IMR-90 (cell line): Measurements from ENCODE around the gene TFDP2. TPM values are rescaled to one million over a fixed set of nuclear protein-coding genes. Genes with fewer than 3 reads are reported as not detected.

ENCODE experiments used
- ATAC-seq: fragments of 200-7000 bp; cut with Tn5 transposase; 2 replicates; pipeline ENCODE4 v1.9.1; 2020; ENCODE audit warnings: low read depth, mild to moderate bottlenecking, moderate library complexity
- BruUV-seq: library from RNA; stranded (reverse); fragments of 400-500 nt; replicated peaks from 2 replicates; lab custom pipeline; 2021; lab: Mats Ljungman, UMichigan
- CTCF ChIA-PET: fragments of 300-600 bp; formaldehyde crosslinking; extraction: SDS; loops from one replicate; lab custom pipeline; 2021; ENCODE audit warnings: antibody characterized with exemption; lab: Yijun Ruan, JAX
- POLR2A ChIA-PET: fragments of 300-600 bp; sonication (Branson Sonifier 250); formaldehyde crosslinking; loops from one replicate; lab custom pipeline; 2022; ENCODE audit warnings: antibody characterized with exemption; ENCODE audit not compliant: unreplicated experiment; lab: Charles Lee
- DNase-seq: peaks from one replicate; pipeline ENCODE4 v3.0.0; 2013
- H2AFZ ChIP-seq: replicated peaks from 2 replicates; pipeline ENCODE3; 2013; ENCODE audit warnings: low read length, mild to moderate bottlenecking; ENCODE audit not compliant: poor library complexity
- H2AK5ac ChIP-seq: 2 replicates; pipeline ENCODE4 v1.6.1; 2013; ENCODE audit warnings: low read depth, low read length, inconsistent platforms
- H2AK9ac ChIP-seq: replicated peaks from 2 replicates; pipeline ENCODE3; 2013; ENCODE audit warnings: mild to moderate bottlenecking, low read depth, low read length, moderate library complexity; ENCODE audit not compliant: poor library complexity
- H2BK120ac ChIP-seq: 2 replicates; pipeline ENCODE4 v1.6.1; 2013; ENCODE audit warnings: low read depth, low read length, inconsistent platforms
- H2BK15ac ChIP-seq: 3 replicates; pipeline ENCODE4 v1.6.1; 2013; ENCODE audit warnings: low read depth, low read length, inconsistent platforms
- H2BK20ac ChIP-seq: 2 replicates; pipeline ENCODE4 v1.6.1; 2013; ENCODE audit warnings: low read depth, mild to moderate bottlenecking, inconsistent platforms, low read length, moderate library complexity
- H2BK5ac ChIP-seq: 2 replicates; pipeline ENCODE4 v1.6.1; 2013; ENCODE audit warnings: mild to moderate bottlenecking, low read depth, low read length, inconsistent platforms; ENCODE audit not compliant: poor library complexity, severe bottlenecking
- H3K14ac ChIP-seq: replicated peaks from 2 replicates; pipeline ENCODE4 v1.6.1; 2013; ENCODE audit warnings: low read depth, low read length, inconsistent platforms
- H3K18ac ChIP-seq: 2 replicates; pipeline ENCODE4 v1.6.1; 2013; ENCODE audit warnings: low read depth, low read length, control low read depth
- H3K23ac ChIP-seq: 2 replicates; pipeline ENCODE4 v1.6.1; 2013; ENCODE audit warnings: low read depth, low read length, inconsistent platforms
- H3K27ac ChIP-seq: 2 replicates; pipeline ENCODE4 v1.5.1; 2013; ENCODE audit warnings: mild to moderate bottlenecking, control low read depth, low read length; ENCODE audit not compliant: insufficient read depth
- H3K27me3 ChIP-seq: 2 replicates; pipeline ENCODE4 v1.6.1; 2013; ENCODE audit warnings: low read length; ENCODE audit not compliant: control insufficient read depth, insufficient read depth
- H3K36me3 ChIP-seq: 2 replicates; pipeline ENCODE4 v1.6.1; 2013; ENCODE audit warnings: low read length, mixed read lengths; ENCODE audit not compliant: control insufficient read depth, insufficient read depth
- H3K4ac ChIP-seq: 2 replicates; pipeline ENCODE4 v1.6.1; 2013; ENCODE audit warnings: low read depth, low read length, inconsistent platforms
- H3K4me1 ChIP-seq: 2 replicates; pipeline ENCODE4 v1.6.1; 2013; ENCODE audit warnings: low read length, mixed read lengths; ENCODE audit not compliant: control insufficient read depth, insufficient read depth
- H3K4me2 ChIP-seq: 2 replicates; pipeline ENCODE4 v1.6.1; 2013; ENCODE audit warnings: low read depth, mild to moderate bottlenecking, control low read depth, low read length, moderate library complexity
- H3K4me3 ChIP-seq: 2 replicates; pipeline ENCODE4 v1.5.1; 2013; ENCODE audit warnings: low read depth, mild to moderate bottlenecking, control low read depth, low read length, moderate library complexity; ENCODE audit not compliant: insufficient read depth
- H3K56ac ChIP-seq: 2 replicates; pipeline ENCODE4 v1.6.1; 2013; ENCODE audit warnings: low read length, inconsistent platforms; ENCODE audit not compliant: insufficient read depth; ENCODE audit errors: extremely low read depth
- H3K79me1 ChIP-seq, 2 experiments: 2 replicates each; pipeline ENCODE4 v1.6.1; 2013; ENCODE audit warnings: low read length in 2 of 2, inconsistent platforms in 1 of 2, low read depth in 1 of 2
- H3K9ac ChIP-seq: 2 replicates; pipeline ENCODE4 v1.6.1; 2013; ENCODE audit warnings: low read depth, low read length, control low read depth
- H3K9me1 ChIP-seq: 2 replicates; pipeline ENCODE4 v1.6.1; 2013; ENCODE audit warnings: low read length, inconsistent platforms; ENCODE audit not compliant: insufficient read depth
- H3K9me3 ChIP-seq: 2 replicates; pipeline ENCODE4 v1.6.1; 2013; ENCODE audit warnings: low read length; ENCODE audit not compliant: control insufficient read depth, insufficient read depth
- H4K20me1 ChIP-seq: 2 replicates; pipeline ENCODE4 v1.6.1; 2013; ENCODE audit warnings: low read length, inconsistent platforms; ENCODE audit not compliant: insufficient read depth
- H4K5ac ChIP-seq: 2 replicates; pipeline ENCODE4 v1.6.1; 2013; ENCODE audit warnings: mild to moderate bottlenecking, low read depth, low read length, control low read depth
- H4K8ac ChIP-seq, 2 experiments: 2 replicates each; pipeline ENCODE4 v1.6.1; 2013; ENCODE audit warnings: low read depth in 2 of 2, low read length in 2 of 2, control low read depth in 1 of 2, inconsistent platforms in 1 of 2
- H4K91ac ChIP-seq: 2 replicates; pipeline ENCODE4 v1.6.1; 2013; ENCODE audit warnings: low read depth, low read length, inconsistent platforms; ENCODE audit not compliant: insufficient read depth
- BHLHE40 ChIP-seq: fragments of 150-350 bp; IDR thresholded peaks from 2 replicates; pipeline ENCODE4 v1.6.1; 2016; ENCODE audit warnings: mild to moderate bottlenecking, low read depth, low read length
- CEBPB ChIP-seq: IDR thresholded peaks from 2 replicates; pipeline ENCODE4 v1.6.1; 2012; ENCODE audit warnings: low read depth, low read length, improper control_type of control experiment
- CHD1 ChIP-seq: IDR thresholded peaks from 2 replicates; pipeline ENCODE4 v1.6.1; 2012; ENCODE audit warnings: low read depth, low read length, improper control_type of control experiment
- FOS ChIP-seq: fragments of 150-350 bp; IDR thresholded peaks from 2 replicates; pipeline ENCODE4 v1.6.1; 2016; ENCODE audit warnings: low read depth, low read length
- MAFK ChIP-seq: IDR thresholded peaks from 2 replicates; pipeline ENCODE4 v1.6.1; 2012; ENCODE audit warnings: low read depth, low read length, improper control_type of control experiment
- MAZ ChIP-seq: IDR thresholded peaks from 2 replicates; pipeline ENCODE4 v1.6.1; 2012; ENCODE audit warnings: low read depth, mild to moderate bottlenecking, low read length, improper control_type of control experiment, moderate library complexity, borderline replicate concordance
- MXI1 ChIP-seq: IDR thresholded peaks from 2 replicates; pipeline ENCODE4 v1.6.1; 2012; ENCODE audit warnings: low read depth, mild to moderate bottlenecking, low read length, moderate library complexity, borderline replicate concordance
- NFE2L2 ChIP-seq: fragments of 150-350 bp; IDR thresholded peaks from 2 replicates; pipeline ENCODE4 v1.6.1; 2016; ENCODE audit warnings: low read depth, mild to moderate bottlenecking, low read length
- POLR2A ChIP-seq: IDR thresholded peaks from 2 replicates; pipeline ENCODE4 v1.6.1; 2012; ENCODE audit warnings: mild to moderate bottlenecking, low read depth, low read length
- RAD21 ChIP-seq: IDR thresholded peaks from 2 replicates; pipeline ENCODE4 v1.6.1; 2012; ENCODE audit warnings: low read length, improper control_type of control experiment
- RCOR1 ChIP-seq: IDR thresholded peaks from 2 replicates; pipeline ENCODE4 v1.6.1; 2012; ENCODE audit warnings: mild to moderate bottlenecking, low read length, improper control_type of control experiment; ENCODE audit not compliant: insufficient replicate concordance
- RFX5 ChIP-seq: IDR thresholded peaks from 2 replicates; pipeline ENCODE4 v1.8.0; 2012; ENCODE audit warnings: low read depth, mild to moderate bottlenecking, low read length, moderate library complexity
- SMC3 ChIP-seq: fragments of 150-350 bp; IDR thresholded peaks from 2 replicates; pipeline ENCODE4 v1.6.1; 2016; ENCODE audit warnings: low read depth, mild to moderate bottlenecking, antibody characterized with exemption, low read length, moderate library complexity
- dilution Hi-C: fragments of 300-500 bp; cut with HindIII; formaldehyde crosslinking; loops from one replicate; pipeline ENCODE4 v1.14.3; 2018; ENCODE audit warnings: low sequenced_read_pairs; ENCODE audit not compliant: unreplicated experiment
- in situ Hi-C: fragments of 300-500 bp; cut with MboI; formaldehyde crosslinking; loops from 3 replicates; pipeline ENCODE4 v1.14.3; 2019; ENCODE audit warnings: low sequenced_read_pairs, inconsistent platforms, mixed read lengths
- intact Hi-C: fragments of 100-400 bp; cut with micrococcal nuclease; formaldehyde crosslinking; loops from 2 replicates; pipeline ENCODE4 v1.10.0; 2022
- polyA plus RNA-seq, 3 experiments: library from polyadenylated mRNA; depleted of rRNA; stranded (reverse); fragments of >200 nt; gene quantifications; 2 replicates each; pipeline ENCODE4 v1.2.3, GENCODE V29; 2012; ENCODE audit warnings: low replicate concordance in 1 of 3
- total RNA-seq: library from RNA; depleted of rRNA; stranded (reverse); fragments of >200 nt; gene quantifications from 2 replicates; pipeline ENCODE4 v1.2.3, GENCODE V29; 2012
- TF ChIP-seq, protein P1 (sequence below): fragments of 150-350 bp; IDR thresholded peaks from 2 replicates; pipeline ENCODE4 v1.6.1; 2017; ENCODE audit warnings: mild to moderate bottlenecking, antibody characterized with exemption, low read length, low read depth

The TFDP2 gene
- total and polyA plus RNA-seq, 2 of the 4 experiments (the other 2 are of a cell fraction): 10.7 to 23.7 TPM

DNA sequence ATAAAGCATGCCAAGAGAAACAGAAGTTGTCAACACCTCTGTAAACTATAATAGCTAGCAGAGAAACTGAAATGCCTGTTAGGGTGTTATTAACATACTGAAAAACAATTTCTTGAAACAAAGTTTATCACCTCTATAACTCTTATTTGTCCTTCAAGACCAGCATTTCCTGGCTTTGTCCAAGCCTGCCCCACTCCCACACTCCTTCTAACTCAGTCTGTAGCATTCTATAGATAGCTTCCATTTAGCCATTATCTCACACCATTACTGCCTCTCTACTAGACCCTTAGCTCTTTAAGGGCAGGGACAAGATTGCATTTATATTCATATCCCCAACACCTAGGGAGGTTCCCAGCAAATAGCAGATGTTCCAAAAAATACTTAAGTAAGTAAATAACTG, 39.5 kb upstream of the TFDP2 start:
- Histone ChIP-seq H4K20me1 (no peaks in the 10 kb centered on the region), H3K14ac (no peak overlapping the region), H3K27ac (no peak overlapping the region), H3K4me3 (no peak overlapping the region), H2BK20ac (no peak overlapping the region), H3K79me1 (no peaks in the 10 kb centered on the region; a peak in 1 of 4 replicates), H3K4me2 (no peak overlapping the region), H3K4me1 (no peaks in the 10 kb centered on the region), H4K8ac (no peak overlapping the region), H3K23ac (no peak overlapping the region), H3K9me1 (peaks cover 2% of the 10 kb centered on the region; the same call in 1 of the 2 replicates), H4K91ac (no peak overlapping the region), H2AK9ac (no peak overlapping the region), H3K27me3 (no peaks in the 10 kb centered on the region), H3K9ac (no peak overlapping the region), H2BK120ac (no peak overlapping the region), H2BK5ac (no peak overlapping the region), H2AK5ac (no peak overlapping the region), H3K36me3 (peaks cover 6% of the 10 kb centered on the region), H3K18ac (no peak overlapping the region), H2BK15ac (no peak overlapping the region), H2AFZ (no peak overlapping the region), H3K9me3 (no peaks in the 10 kb centered on the region), H4K5ac (no peak overlapping the region), H3K4ac (no peak overlapping the region), H3K56ac (no peak overlapping the region)
- intact Hi-C loops (no loop called here), dilution Hi-C loops (no loop called here), in situ Hi-C loops (no loop called here)
- no peak for ATAC-seq
- DNase-seq: no peak
- ChIA-PET CTCF (no interaction called here), POLR2A (no interaction called here)
- BruUV-seq: no TSS peak
- TF ChIP-seq CEBPB (no peak), MAZ (no peak), MAFK (no peak), RCOR1 (no peak), SMC3 (no peak), MXI1 (no peak), RFX5 (no peak), CHD1 (no peak), FOS (no peak), POLR2A (no peak), BHLHE40 (no peak), NFE2L2 (no peak), RAD21 (no peak)
- TF ChIP-seq, protein P1, sequence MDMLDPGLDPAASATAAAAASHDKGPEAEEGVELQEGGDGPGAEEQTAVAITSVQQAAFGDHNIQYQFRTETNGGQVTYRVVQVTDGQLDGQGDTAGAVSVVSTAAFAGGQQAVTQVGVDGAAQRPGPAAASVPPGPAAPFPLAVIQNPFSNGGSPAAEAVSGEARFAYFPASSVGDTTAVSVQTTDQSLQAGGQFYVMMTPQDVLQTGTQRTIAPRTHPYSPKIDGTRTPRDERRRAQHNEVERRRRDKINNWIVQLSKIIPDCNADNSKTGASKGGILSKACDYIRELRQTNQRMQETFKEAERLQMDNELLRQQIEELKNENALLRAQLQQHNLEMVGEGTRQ: no peak
